K562 (cell line): Measurements from ENCODE around the gene MYL6B. TPM values are rescaled to one million over a fixed set of nuclear protein-coding genes. Genes with fewer than 3 reads are reported as not detected.

ENCODE experiments used
- ATAC-seq: fragments of 200-7000 bp; cut with Tn5 transposase; 3 replicates; pipeline ENCODE4 v1.9.1; 2020; ENCODE audit warnings: moderate library complexity
- BruUV-seq: library from RNA; stranded (reverse); fragments of 400-500 nt; replicated peaks from 2 replicates; lab custom pipeline; 2021; lab: Mats Ljungman, UMichigan
- CTCF ChIA-PET: fragments of 300-600 bp; formaldehyde crosslinking; extraction: SDS; loops from one replicate; lab custom pipeline; 2021; ENCODE audit warnings: low intra/inter-chr PET ratio; lab: Yijun Ruan, JAX
- POLR2A ChIA-PET: fragments of 300-600, 350-650 bp; sonication (Branson Sonifier 250); formaldehyde crosslinking; extraction: SDS; loops from one replicate; lab custom pipeline; 2021; ENCODE audit warnings: antibody characterized with exemption, inconsistent platforms; lab: Yijun Ruan, JAX
- DNase-seq, 4 experiments: peaks; one replicate each; pipeline versions ENCODE4 v3.0.0 to v3.0.0-alpha.2; 2011 to 2018; ENCODE audit warnings: low spot score in 3 of 4, mixed read lengths in 3 of 4; ENCODE audit errors: extremely low read depth in 1 of 4
- FAIRE-seq: peaks from 2 replicates; lab custom pipeline; 2011; peaks lifted over from hg19 to GRCh38; lab: Jason Lieb, UNC
- H2AFZ ChIP-seq: 2 replicates; pipeline ENCODE4 v1.6.0; 2011; ENCODE audit warnings: low read depth, low read length, control low read depth, inconsistent platforms
- H3K27ac ChIP-seq: fragments of 200-600 bp; 3 replicates; pipeline ENCODE4 v1.8.0; 2011; ENCODE audit warnings: low read depth, mild to moderate bottlenecking, control low read depth, inconsistent platforms, low read length, moderate library complexity, mixed read lengths; ENCODE audit errors: extremely low read depth
- H3K27me3 ChIP-seq, 2 experiments: fragments of 300-600 bp in 1 of 2; 2 replicates in 1 of 2; 3 replicates in 1 of 2; pipeline versions ENCODE4 v1.6.0 to v1.8.0; 2011; ENCODE audit warnings: inconsistent platforms in 2 of 2, low read length in 2 of 2, mild to moderate bottlenecking in 1 of 2, mixed read lengths in 1 of 2, moderate library complexity in 1 of 2; ENCODE audit not compliant: control insufficient read depth in 2 of 2, insufficient read depth in 2 of 2
- H3K36me3 ChIP-seq: fragments of 300-600 bp; 3 replicates; pipeline ENCODE4 v1.8.0; 2011; ENCODE audit warnings: mild to moderate bottlenecking, low read length, inconsistent platforms; ENCODE audit not compliant: control insufficient read depth, insufficient read depth
- H3K4me1 ChIP-seq, 2 experiments: fragments of 200-600 bp in 1 of 2; replicated peaks in 1 of 2; 2 replicates in 1 of 2; 3 replicates in 1 of 2; pipeline versions ENCODE4 v1.5.1 to v1.8.0; 2011; ENCODE audit warnings: inconsistent platforms in 2 of 2, low read length in 2 of 2, mild to moderate bottlenecking in 1 of 2, mixed read lengths in 1 of 2, moderate library complexity in 1 of 2; ENCODE audit not compliant: control insufficient read depth in 2 of 2, insufficient read depth in 2 of 2
- H3K4me2 ChIP-seq: 2 replicates; pipeline ENCODE4 v1.6.1; 2011; ENCODE audit warnings: low read length, control low read depth, inconsistent platforms, mixed read lengths; ENCODE audit not compliant: insufficient read depth
- H3K4me3 ChIP-seq: fragments of 200-600 bp; sonication (generic), shearing (Covaris generic); 2 replicates; pipeline ENCODE4 v1.5.1; 2016; ENCODE audit warnings: control low read depth, inconsistent platforms
- H3K79me2 ChIP-seq: fragments of 200-600 bp; 3 replicates; pipeline ENCODE4 v1.8.0; 2011; ENCODE audit warnings: low read length, inconsistent platforms; ENCODE audit not compliant: control insufficient read depth, insufficient read depth
- H3K9ac ChIP-seq, 2 experiments: 2 replicates each; pipeline versions ENCODE4 v1.6.0 to v1.6.1; 2011; ENCODE audit warnings: low read depth in 2 of 2, low read length in 2 of 2, control low read depth in 1 of 2, inconsistent platforms in 1 of 2, mild to moderate bottlenecking in 1 of 2, mixed read lengths in 1 of 2; ENCODE audit not compliant: insufficient read depth in 1 of 2
- H3K9me1 ChIP-seq: one replicate; pipeline ENCODE4 v1.6.0; 2011; ENCODE audit warnings: inconsistent platforms, mild to moderate bottlenecking, low read length, moderate library complexity; ENCODE audit not compliant: control insufficient read depth, insufficient read depth
- H3K9me3 ChIP-seq: replicated peaks from 2 replicates; pipeline ENCODE4 v1.5.1; 2011; ENCODE audit warnings: low read depth, low read length, inconsistent platforms; ENCODE audit not compliant: control insufficient read depth, insufficient read depth
- H4K20me1 ChIP-seq: replicated peaks from 2 replicates; pipeline ENCODE4 v1.6.1; 2011; ENCODE audit warnings: low read length, inconsistent platforms, mixed read lengths; ENCODE audit not compliant: control insufficient read depth, insufficient read depth
- GTF2E2 ChIP-seq: fragments of 200-800 bp; sonication (Bioruptor generic); IDR thresholded peaks from 2 replicates; pipeline ENCODE4 v1.6.1; 2016; ENCODE audit warnings: missing genetic modification characterization, missing compliant biosample characterization
- HNRNPH1 ChIP-seq: fragments of 200-400 bp; formaldehyde crosslinking; optimal IDR thresholded peaks from 2 replicates; pipeline ENCODE3; 2017; ENCODE audit warnings: low read depth, mild to moderate bottlenecking, low read length, moderate library complexity
- HOXB6 ChIP-seq: fragments of 250-450 bp; sonication (Bioruptor Pico); IDR thresholded peaks from 2 replicates; pipeline ENCODE4 v1.5.1; 2022; ENCODE audit warnings: mild to moderate bottlenecking, borderline replicate concordance
- LARP7 ChIP-seq: fragments of 450-650 bp; IDR thresholded peaks from 2 replicates; pipeline ENCODE4 v1.6.1; 2016
- LCOR ChIP-seq: sonication (generic); formaldehyde crosslinking; IDR thresholded peaks from 2 replicates; pipeline ENCODE4 v1.8.0; 2022; ENCODE audit warnings: mild to moderate bottlenecking, missing genetic modification reagents
- MAX ChIP-seq: sonication (generic); formaldehyde crosslinking; IDR thresholded peaks from 2 replicates; pipeline ENCODE4 v1.9.0; 2022; ENCODE audit warnings: mild to moderate bottlenecking, missing genetic modification reagents
- MEIS2 ChIP-seq: fragments of 450-650 bp; IDR thresholded peaks from 2 replicates; pipeline ENCODE4 v1.6.1; 2014; ENCODE audit warnings: mild to moderate bottlenecking; ENCODE audit not compliant: partially characterized antibody
- NCOA1 ChIP-seq: fragments of 450-650 bp; IDR thresholded peaks from 2 replicates; pipeline ENCODE4 v1.6.1; 2016; ENCODE audit warnings: low read depth
- NFIC ChIP-seq: fragments of 450-650 bp; IDR thresholded peaks from 2 replicates; pipeline ENCODE4 v1.6.1; 2017; ENCODE audit warnings: mild to moderate bottlenecking, inconsistent platforms
- SAFB2 ChIP-seq: fragments of 200-400 bp; formaldehyde crosslinking; IDR thresholded peaks from 2 replicates; pipeline ENCODE4 v1.6.1; 2018; ENCODE audit warnings: borderline replicate concordance, low read length, low read depth, moderate library complexity; ENCODE audit not compliant: severe bottlenecking
- SNIP1 ChIP-seq: fragments of 450-650 bp; IDR thresholded peaks from 2 replicates; pipeline ENCODE4 v1.7.1; 2017; ENCODE audit warnings: low read depth, mild to moderate bottlenecking
- XRCC4 ChIP-seq: IDR thresholded peaks from one replicate; pipeline ENCODE4 v1.6.1; 2011; ENCODE audit not compliant: insufficient read depth, insufficient read length; ENCODE audit errors: extremely low read depth
- ZKSCAN1 ChIP-seq: fragments of 150-350 bp; IDR thresholded peaks from 2 replicates; pipeline ENCODE4 v1.6.1; 2016; ENCODE audit warnings: low read depth, low read length
- ZNF24 ChIP-seq: fragments of 450-650 bp; IDR thresholded peaks from 2 replicates; pipeline ENCODE4 v1.6.1; 2016
- ZNF280A ChIP-seq: fragments of 450-650 bp; IDR thresholded peaks from 2 replicates; pipeline ENCODE4 v1.6.1; 2018; ENCODE audit warnings: mild to moderate bottlenecking, low read depth; ENCODE audit not compliant: partially characterized antibody
- WGBS: fragments of 100-300 bp; shearing (Covaris generic); methylation state at CpG from one replicate; pipeline ENCODE4 v1.1.6; 2016; ENCODE audit warnings: low coverage, mixed read lengths; ENCODE audit not compliant: insufficient coverage; ENCODE audit errors: missing lambda C conversion rate; 5-methylcytosine and 5-hydroxymethylcytosine counted together
- in situ Hi-C: fragments of 300-500 bp; cut with MboI; formaldehyde crosslinking; loops from 4 replicates; pipeline ENCODE4 v1.15.0; 2018; ENCODE audit warnings: inconsistent platforms, mixed read lengths
- intact Hi-C: fragments of 100-400 bp; cut with micrococcal nuclease; formaldehyde crosslinking; loops from 2 replicates; pipeline ENCODE4 v1.14.2; 2022
- polyA plus RNA-seq, 8 experiments: library from polyadenylated mRNA; depleted of rRNA in 4 of 8; stranded (reverse) in 5 of 8; unstranded in 3 of 8; fragments of >200 nt; fragmentation: Nextera tagmentation in 2 of 8; fragmentation: Illumina TruSeq in 1 of 8; extraction: Ambion mirVana in 2 of 8; extraction: Trizol in 1 of 8; gene quantifications; 2 replicates each; pipeline versions ENCODE4 v1.2.1 to v1.2.3, GENCODE V29; 2011 to 2014; ENCODE audit warnings: inconsistent platforms in 1 of 8, missing spikeins in 1 of 8
- total RNA-seq, 7 experiments: library from RNA; depleted of rRNA in 6 of 7; stranded (reverse); fragments of >200 nt in 6 of 7; fragmentation: Illumina TruSeq in 2 of 7; extraction: Trizol in 2 of 7; gene quantifications; 2 replicates each; pipeline versions ENCODE4 v1.2.1 to v1.2.3, GENCODE V29; 2011 to 2021; ENCODE audit warnings: low replicate concordance in 1 of 7
- TF ChIP-seq, protein P1 (sequence below), 2 experiments: fragments of 450-650 bp in 1 of 2; IDR thresholded peaks; 2 replicates each; pipeline ENCODE4 v1.6.1; 2011 to 2017; ENCODE audit warnings: low read depth in 2 of 2, antibody characterized with exemption in 1 of 2, borderline replicate concordance in 1 of 2, low read length in 1 of 2, mild to moderate bottlenecking in 1 of 2, mixed read lengths in 1 of 2; ENCODE audit not compliant: control insufficient read depth in 1 of 2

MYL6B gene
- total and polyA plus RNA-seq, 9 of the 15 experiments (the other 6 are each of a cell fraction or from before 2014, with no cell fraction given) = 42.8 to 77.3 (median 68.6) TPM

DNA sequence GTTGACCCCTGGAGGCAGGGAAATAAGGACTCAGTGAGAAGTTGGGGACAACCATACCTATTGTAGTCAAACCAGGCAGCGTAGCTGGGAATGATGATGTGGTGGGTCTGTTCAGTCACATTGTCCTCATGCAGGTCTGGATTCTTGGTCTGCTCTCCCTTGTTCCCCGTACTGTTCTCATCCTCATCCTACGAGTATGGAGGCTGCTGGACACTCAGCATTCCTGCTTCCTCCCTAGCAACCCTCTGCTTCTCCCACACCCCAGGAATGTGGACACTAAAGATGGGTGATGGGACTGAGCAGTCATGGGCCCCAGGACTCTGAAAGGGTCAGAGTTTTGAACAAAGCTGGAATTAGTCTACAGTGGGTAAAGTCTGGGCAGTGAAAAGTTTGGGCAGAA, 26.0 kb downstream of the MYL6B start (continued):
- TF ChIP-seq ZNF280A (no peak), LARP7 (no peak)
- TF ChIP-seq, all 486 proteins: peak for 0

DNA sequence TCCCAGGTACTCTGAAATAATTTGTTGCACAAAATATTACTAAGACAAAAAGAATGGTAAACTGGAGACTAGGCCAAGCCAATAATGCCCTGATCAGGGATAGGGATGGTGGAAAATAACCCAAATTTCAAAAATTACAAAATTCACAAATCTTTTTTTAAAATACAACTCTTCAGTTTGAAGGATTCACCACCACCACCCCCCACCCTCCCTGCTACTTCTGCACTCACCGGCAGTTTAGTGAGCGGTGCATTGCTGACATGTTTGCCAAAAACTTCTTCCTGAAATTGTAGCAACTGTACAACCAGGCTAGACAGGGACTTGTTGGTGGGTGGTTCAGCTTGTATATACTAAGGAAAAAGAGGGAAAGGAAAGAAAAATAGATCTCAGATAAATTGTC, 34.6 kb downstream of the MYL6B start:
- intact Hi-C loops (no loop called here), in situ Hi-C loops (loop anchor here (5.0 kb wide), 1 partner anchor 60 kb away; the partner anchor contains the start of gene ESYT1)
- Histone ChIP-seq H3K4me2 (peak overlapping the region; percentile 90; the same call in 1 of the 2 replicates), H3K9me3 (no peaks in the 10 kb centered on the region), H3K36me3 (peaks cover 53% of the 10 kb centered on the region), H3K9me1 (no peaks in the 10 kb centered on the region), H3K27me3 (no peaks in the 10 kb centered on the region), H4K20me1 (no peaks in the 10 kb centered on the region), H3K4me1 (peaks cover 4 to 16% of the 10 kb centered on the region in 2 experiments; a peak in 3 of 5 replicates), H3K79me2 (peaks cover 42% of the 10 kb centered on the region), H2AFZ (no peak overlapping the region), H3K4me3 (peak overlapping the region; percentile 85; the same call in 1 of the 2 replicates), H3K27ac (peak overlapping the region; percentile 26; the same call in 1 of the 3 replicates), H3K9ac (peak overlapping the region; percentile 26 to 79; a peak in 3 of 4 replicates)
- ATAC-seq = no peak
- ChIA-PET CTCF (interaction anchor here (1.6 kb wide), 1 partner anchor 68 kb away, joined by 13 read pairs; the partner anchor contains the start of gene ZC3H10), POLR2A (interaction anchor here (1.7 to 5.9 kb wide), 5 partner anchors 10 to 68 kb away, joined by 10 to 54 read pairs (median 11); partner anchors contain the start of genes ESYT1, MYL6 and ZC3H10)
- no peak for DNase-seq
- no peak for FAIRE-seq
- 52% methylated on average over 2 of the region's 2 CpGs for WGBS
- no TSS peak for BruUV-seq
- TF ChIP-seq XRCC4 (no peak), NFIC (no peak), ZNF24 (no peak), MAX (CRISPR knock-in tag) (no peak), LCOR (no peak), HOXB6 (CRISPR knock-in tag) (no peak), NCOA1 (no peak), HNRNPH1 (no peak), SNIP1 (no peak), SAFB2 (no peak), ZKSCAN1 (no peak), MEIS2 (no peak), GTF2E2 (no peak)
- TF ChIP-seq, protein P1, sequence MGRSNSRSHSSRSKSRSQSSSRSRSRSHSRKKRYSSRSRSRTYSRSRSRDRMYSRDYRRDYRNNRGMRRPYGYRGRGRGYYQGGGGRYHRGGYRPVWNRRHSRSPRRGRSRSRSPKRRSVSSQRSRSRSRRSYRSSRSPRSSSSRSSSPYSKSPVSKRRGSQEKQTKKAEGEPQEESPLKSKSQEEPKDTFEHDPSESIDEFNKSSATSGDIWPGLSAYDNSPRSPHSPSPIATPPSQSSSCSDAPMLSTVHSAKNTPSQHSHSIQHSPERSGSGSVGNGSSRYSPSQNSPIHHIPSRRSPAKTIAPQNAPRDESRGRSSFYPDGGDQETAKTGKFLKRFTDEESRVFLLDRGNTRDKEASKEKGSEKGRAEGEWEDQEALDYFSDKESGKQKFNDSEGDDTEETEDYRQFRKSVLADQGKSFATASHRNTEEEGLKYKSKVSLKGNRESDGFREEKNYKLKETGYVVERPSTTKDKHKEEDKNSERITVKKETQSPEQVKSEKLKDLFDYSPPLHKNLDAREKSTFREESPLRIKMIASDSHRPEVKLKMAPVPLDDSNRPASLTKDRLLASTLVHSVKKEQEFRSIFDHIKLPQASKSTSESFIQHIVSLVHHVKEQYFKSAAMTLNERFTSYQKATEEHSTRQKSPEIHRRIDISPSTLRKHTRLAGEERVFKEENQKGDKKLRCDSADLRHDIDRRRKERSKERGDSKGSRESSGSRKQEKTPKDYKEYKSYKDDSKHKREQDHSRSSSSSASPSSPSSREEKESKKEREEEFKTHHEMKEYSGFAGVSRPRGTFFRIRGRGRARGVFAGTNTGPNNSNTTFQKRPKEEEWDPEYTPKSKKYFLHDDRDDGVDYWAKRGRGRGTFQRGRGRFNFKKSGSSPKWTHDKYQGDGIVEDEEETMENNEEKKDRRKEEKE (IDR thresholded peaks at IDR 0.05; ENCODE audit: borderline replicate concordance in 1 of 2, control insufficient read depth in 1 of 2, low read depth in 2 of 2, low read length in 1 of 2) = no peak
